GM18868 (cell line): Measurements from ENCODE around the gene FIGN.

Experiments used
- ATAC-seq: cut with Tn5 transposase; IDR thresholded peaks from one replicate; pipeline ENCODE4 v1.9.1; 2021; ENCODE audit warnings: mild to moderate bottlenecking, moderate library complexity; ENCODE audit not compliant: unreplicated experiment

The FIGN gene

GRCh38 chr2:163626208-163626607, 109.6 kb downstream of the FIGN start:
- ATAC-seq, result no peak

- no peak for ATAC-seq
These were observed 110.2 kb downstream of the FIGN start for GRCh38 chr2:163625632-163626031.

- no peak for ATAC-seq
These were observed 114.3 kb downstream of the FIGN start for GRCh38 chr2:163621445-163622004.

DNA sequence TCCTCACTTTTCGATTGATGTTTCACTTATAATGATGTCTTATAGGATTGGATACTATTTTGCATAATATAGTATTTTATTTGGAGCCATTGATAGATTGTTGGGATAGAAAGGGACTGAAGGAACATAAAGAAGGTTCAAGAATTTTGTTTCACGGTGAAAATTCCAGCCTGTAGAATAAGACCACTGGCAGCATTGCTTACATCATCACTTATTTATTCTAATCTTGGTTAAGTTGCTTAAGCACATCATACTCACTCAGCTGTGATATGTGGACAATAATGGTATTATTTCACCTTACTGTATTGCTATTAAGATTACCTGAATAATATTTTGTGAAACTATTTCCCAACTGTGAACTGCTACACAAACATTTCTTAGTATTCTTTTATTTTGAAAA, 118.3 kb downstream of the FIGN start:
- ATAC-seq, result no peak

DNA sequence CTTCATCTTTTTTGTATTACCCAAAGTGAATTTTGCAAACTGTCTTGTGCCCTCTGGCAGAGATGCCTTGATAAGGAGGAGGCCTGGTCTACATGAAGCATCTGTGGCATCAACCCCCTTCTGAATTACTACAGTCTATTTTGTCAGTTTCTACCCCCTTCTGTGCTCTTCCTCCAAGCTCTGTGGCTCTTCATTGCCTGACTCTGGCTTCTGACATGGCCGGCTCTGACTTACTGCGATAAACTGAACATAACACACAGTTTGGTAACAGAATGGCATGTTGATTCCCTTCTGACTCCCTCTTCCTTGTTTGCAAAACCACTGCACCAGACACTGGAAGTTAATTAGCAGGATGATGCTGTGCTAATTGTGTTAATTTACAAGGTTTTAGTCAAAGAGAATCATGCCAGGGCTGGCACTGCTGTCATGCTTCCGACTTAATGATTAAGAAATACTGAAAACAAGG, 122.5 kb downstream of the FIGN start:
- ATAC-seq, result no peak

- no peak for ATAC-seq
These were observed 123.5 kb downstream of the FIGN start for GRCh38 chr2:163612332-163612731.

- no peak for ATAC-seq
These were observed 124.3 kb downstream of the FIGN start for GRCh38 chr2:163611557-163611906.

GRCh38 chr2:163610817-163611556, 124.8 kb downstream of the FIGN start:
- no peak for ATAC-seq

- ATAC-seq, result no peak
These were observed 128.2 kb downstream of the FIGN start for GRCh38 chr2:163607630-163608029.

- ATAC-seq, result no peak
These were observed 128.9 kb downstream of the FIGN start for GRCh38 chr2:163606878-163607277.

GRCh38 chr2:163605779-163606178, 130.0 kb downstream of the FIGN start:
- ATAC-seq, result no peak

DNA sequence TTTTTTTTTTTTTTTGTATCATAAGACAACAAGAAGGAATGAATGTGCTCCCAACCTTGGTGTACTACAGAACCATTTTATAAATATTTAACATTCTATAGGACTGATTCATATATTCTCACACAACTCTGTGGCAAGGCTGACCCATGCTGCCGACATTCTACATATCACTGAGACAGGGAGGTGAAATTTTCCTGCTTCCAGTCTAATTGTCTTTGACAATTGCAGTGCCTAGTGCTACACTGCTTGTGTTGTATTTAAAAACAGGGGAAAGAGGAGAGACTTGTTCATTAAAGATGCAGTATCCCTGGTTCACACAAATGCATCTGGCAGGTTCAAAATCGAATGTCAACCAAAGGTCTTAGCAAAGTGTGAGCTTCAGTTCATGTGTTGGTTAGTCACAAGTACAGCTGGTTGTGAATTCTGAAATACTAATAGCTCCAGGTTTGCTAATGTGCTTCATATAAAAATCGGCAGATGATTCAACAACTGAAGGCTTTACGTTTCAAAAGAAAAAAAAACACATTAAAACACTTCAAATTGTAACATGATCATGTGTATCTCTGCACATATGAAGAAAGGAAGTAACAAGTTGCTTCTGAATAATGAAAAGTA, 130.8 kb downstream of the FIGN start:
- no peak for ATAC-seq

GRCh38 chr2:163602196-163602595, 133.6 kb downstream of the FIGN start:
- no peak for ATAC-seq

- ATAC-seq, result no peak
These were observed 134.4 kb downstream of the FIGN start for GRCh38 chr2:163601377-163601776.

DNA sequence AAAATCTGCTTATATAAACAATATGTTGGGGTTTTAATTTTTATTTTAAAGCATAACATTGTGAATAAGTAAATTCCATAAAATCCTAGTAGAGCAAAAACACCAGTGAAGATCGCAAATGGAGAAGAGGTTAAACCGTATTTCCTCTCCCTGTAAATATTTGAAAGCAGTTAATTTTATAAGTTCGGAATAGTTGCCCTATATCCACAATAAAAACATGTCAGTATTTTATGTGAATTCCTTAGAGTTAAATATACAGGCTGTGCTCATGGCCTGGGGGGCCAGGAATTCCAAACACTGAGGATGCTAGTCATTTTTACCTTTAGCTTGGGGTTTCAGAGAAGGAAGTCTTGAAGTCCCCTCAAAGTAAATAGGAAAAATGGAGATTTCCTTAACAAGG, 135.0 kb downstream of the FIGN start:
- no peak for ATAC-seq

- no peak for ATAC-seq
These were observed 140.8 kb downstream of the FIGN start for GRCh38 chr2:163595028-163595427.

- ATAC-seq, result no peak
These were observed 141.3 kb downstream of the FIGN start for GRCh38 chr2:163594497-163594896.

DNA sequence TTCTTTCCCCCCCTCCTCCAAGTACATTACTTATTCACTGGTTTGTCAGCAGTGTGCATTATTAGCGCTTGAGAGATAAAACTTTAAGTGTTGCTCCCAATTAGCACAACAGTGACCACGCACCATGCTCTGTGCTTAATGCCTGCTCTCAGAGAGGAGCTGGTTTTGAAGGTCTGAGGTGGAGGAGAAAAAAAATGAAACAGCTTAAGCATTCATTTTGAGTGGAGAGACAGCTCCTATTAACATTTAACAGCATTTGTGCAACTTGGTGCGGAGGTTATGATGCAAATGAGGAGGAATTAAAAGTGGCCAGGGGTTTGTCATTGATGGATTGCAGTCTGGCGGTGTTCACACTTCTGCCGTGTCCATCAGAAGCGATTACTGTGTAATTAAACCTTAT, 141.8 kb downstream of the FIGN start:
- no peak for ATAC-seq

GRCh38 chr2:163592954-163593622, 142.7 kb downstream of the FIGN start:
- no peak for ATAC-seq

DNA sequence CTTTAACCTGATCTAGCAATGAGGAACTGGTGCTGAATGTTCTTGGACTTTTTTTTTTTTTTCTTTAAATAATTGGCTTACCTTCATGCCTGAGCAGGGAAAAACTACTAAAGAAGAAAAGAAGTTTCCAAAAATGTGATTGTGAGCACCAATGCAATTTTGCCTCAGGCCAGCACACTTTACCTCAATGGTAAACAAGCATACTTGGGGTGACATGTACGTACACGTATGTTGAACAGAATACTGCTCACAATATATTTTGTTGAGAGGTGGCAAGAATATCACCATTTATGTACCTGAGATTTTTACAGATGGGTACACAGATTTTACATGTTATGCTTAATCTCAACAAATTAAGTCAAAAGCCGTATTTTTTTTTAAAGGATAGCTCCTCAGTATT, 144.3 kb downstream of the FIGN start:
- ATAC-seq, result no peak

DNA sequence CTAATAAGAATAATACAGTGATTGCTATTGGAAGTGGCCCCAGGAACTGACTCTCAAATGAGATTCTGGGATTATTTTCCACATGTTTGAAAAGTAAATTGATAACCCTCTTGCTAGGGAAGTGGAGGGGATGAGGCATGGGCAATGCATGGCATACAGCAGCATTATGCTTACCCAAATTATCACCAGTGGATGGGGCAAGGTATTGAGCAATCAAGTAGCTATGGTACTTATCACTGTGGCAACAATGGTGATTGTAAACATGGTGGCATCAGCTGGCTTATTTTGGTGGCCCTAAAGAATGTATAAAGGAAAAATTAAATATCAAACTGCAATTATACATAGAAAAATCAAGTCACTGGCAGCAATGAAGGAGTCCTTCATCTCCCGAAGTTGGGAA, 155.1 kb downstream of the FIGN start:
- no peak for ATAC-seq

GRCh38 chr2:163574309-163574708, 161.5 kb downstream of the FIGN start:
- ATAC-seq, result no peak
